Right renal pelvis (tissue), 4 donors: ENCODE data around the gene SLFN11. TPM values are rescaled to one million over a fixed set of nuclear protein-coding genes. Genes with fewer than 3 reads are reported as not detected.

Source experiments
- polyA plus RNA-seq, 4 donors: library from polyadenylated mRNA; unstranded; fragments of 120-200 nt; gene quantifications; one replicate each; pipeline ENCODE4 v1.2.1, GENCODE V29; 2013; ENCODE audit not compliant: insufficient read length in 4 of 4

Gene SLFN11
- polyA plus RNA-seq, 4 donors: 10.7 to 15.0 (median 13.0) TPM

Other genes with a start within 250 kb of the SLFN11 start
- 10 to 100 TPM; 15.8 to 20.8 (median 18.8) TPM for gene NLE1, start 231.3 kb downstream of the SLFN11 start, polyA plus RNA-seq
- gene UNC45B, start 225.8 kb downstream of the SLFN11 start, polyA plus RNA-seq: under 1 TPM; 0.10 to 0.26 (median 0.16) TPM
- gene SLC35G3, start 179.2 kb downstream of the SLFN11 start, polyA plus RNA-seq: under 1 TPM in 1 of 4 donors, not detected in 3; 0.09 TPM
- 10 to 100 TPM; 11.5 to 17.6 (median 15.3) TPM for gene SLFN5, start 130.5 kb downstream of the SLFN11 start, polyA plus RNA-seq
- gene SLFN12, start 58.9 kb upstream of the SLFN11 start, polyA plus RNA-seq: 10 to 100 TPM; 14.2 to 22.8 (median 19.0) TPM
- 10 to 100 TPM; 21.6 to 27.5 (median 23.2) TPM for gene SLFN13, start 75.1 kb upstream of the SLFN11 start, polyA plus RNA-seq
- gene SLFN12L, start 164.1 kb upstream of the SLFN11 start, polyA plus RNA-seq: under 1 TPM; 0.10 to 0.21 (median 0.13) TPM
- gene SLFN14, start 187.2 kb upstream of the SLFN11 start, polyA plus RNA-seq: under 1 TPM; 0.15 to 0.32 (median 0.21) TPM
- gene PEX12, start 204.9 kb upstream of the SLFN11 start, polyA plus RNA-seq: 10 to 100 TPM; 11.8 to 14.9 (median 13.4) TPM
- gene AP2B1, start 213.7 kb upstream of the SLFN11 start, polyA plus RNA-seq: 100 to 1,000 TPM; 119 to 139 (median 134) TPM